T-helper 2 cell treated with Interferon-gamma antibody and Interleukin-4, amounts not matched to agents 100 ng/mL and 5 ng/mL, for 36 hours (primary cell): ENCODE results near the gene ITPR3. TPM values are rescaled to one million over a fixed set of nuclear protein-coding genes. Genes with fewer than 3 reads are reported as not detected.

Experiments used
- intact Hi-C: fragments of 100-400 bp; cut with micrococcal nuclease; formaldehyde crosslinking; loops from one replicate; pipeline ENCODE4 v1.15.1; 2023
- total RNA-seq: library from RNA; stranded (reverse); gene quantifications from 2 replicates; pipeline ENCODE4 v1.2.3, GENCODE V29; 2022

ITPR3 gene
- total RNA-seq, 1 donor from 2014 or later: 48.9 TPM

DNA sequence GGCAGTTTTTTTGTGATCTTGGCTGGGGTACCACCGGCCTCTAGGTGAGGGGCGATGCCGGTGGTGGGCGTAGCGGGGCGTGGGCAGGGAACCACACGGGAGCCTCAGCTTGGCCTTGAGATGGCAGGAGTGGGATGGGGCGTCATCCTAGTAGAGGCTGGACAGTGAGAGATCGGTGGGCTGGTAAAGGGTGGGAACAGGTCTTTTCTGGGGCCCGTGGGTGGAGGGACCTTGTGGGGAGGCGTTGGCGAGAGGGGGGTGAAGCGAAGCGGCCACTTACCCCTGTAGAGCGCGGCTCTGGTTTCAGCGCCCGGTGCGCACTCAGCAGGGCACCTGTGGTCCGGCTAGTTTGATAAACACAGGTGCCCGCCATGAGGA lies 12.0 kb downstream of the ITPR3 start:
- intact Hi-C loops: loop anchor here (1.0 to 2.0 kb wide), 2 partner anchors 12 to 48 kb away; partner anchors contain the start of gene ITPR3

GRCh38 chr6:33633462-33634158 lies 12.5 kb downstream of the ITPR3 start:
- intact Hi-C loops: loop anchor here (1.0 to 2.0 kb wide), 2 partner anchors 12 to 49 kb away; partner anchors contain the start of gene ITPR3

GRCh38 chr6:33634161-33634727 lies 13.1 kb downstream of the ITPR3 start:
- intact Hi-C loops: no loop called here

DNA sequence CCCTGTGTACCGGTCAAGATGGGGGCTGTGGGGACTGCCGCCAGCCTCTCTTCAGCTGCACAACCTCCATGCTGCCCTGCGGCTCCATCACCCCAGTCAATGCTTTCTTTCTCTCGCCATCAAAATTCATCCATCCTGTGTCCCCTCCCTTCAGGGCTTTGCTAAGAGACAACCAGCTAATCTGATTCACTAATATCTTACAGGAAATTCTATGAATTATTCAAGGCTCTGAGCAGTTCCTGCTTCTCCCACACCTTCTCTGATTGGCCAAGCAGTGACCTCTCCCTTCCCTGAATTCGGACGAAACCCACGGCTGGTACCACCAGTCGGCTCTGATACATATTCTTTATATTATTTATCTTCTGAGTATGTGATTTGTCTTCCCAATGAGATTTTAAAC lies 13.8 kb downstream of the ITPR3 start:
- intact Hi-C loops: no loop called here

DNA sequence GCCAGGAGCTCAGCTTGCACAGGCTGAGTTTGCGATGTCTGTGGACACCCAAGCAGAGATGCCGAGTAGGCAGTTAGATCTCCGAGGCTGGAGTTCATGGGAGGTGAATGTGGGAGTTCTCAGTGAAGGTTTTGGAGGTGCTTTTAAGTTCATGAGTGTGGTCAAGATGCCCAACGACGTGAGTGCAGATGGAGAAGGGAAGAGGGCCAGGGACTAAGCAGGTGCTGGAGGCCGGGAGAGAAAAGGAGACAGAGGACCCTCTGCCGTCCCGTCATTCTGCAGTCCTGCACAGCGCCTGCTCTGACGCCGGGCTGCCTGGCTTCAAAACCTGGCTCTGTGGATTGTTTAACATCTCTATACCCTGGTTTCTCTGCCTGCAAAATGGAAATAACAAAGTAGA lies 15.5 kb downstream of the ITPR3 start:
- intact Hi-C loops: no loop called here

DNA sequence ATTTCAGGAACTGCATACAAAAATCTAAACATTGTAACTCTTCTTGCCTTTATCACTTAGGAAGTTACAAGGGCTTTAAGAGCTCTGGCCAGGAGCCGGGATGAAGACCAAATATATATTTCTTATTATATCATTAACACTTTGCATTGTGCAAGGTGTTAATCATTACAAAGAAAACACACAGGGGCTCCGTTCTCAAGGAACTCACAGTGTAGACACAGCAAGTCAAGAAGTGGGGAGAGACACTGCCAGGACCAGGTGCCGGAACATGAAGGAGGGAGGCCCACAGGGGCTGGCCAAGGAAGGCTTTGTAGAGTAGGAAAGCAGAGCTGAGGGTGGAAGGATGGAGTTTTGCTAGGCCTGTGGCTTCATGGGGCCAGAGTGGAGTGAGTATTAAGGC lies 17.4 kb downstream of the ITPR3 start:
- intact Hi-C loops: no loop called here

DNA sequence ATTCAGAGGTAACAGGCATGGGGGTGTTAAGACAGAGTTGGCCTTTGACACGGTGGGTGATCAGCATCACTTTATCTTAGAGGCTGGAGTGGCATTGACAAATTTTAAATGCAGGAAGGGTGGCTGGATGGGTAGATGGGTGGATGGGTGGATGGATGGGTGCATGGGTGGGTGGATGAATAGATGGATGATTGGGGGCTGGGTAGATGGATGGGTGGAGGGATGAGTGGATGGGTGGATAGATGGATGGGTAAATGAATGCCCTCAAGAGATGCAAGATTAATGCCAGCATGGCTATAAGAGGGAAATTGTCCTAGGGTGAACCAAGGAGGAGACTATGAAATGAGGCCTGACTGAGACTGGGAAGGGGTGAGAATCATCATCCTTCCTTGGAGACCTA lies 18.4 kb downstream of the ITPR3 start:
- intact Hi-C loops: no loop called here

- intact Hi-C loops: no loop called here
These were observed 19.2 kb downstream of the ITPR3 start for GRCh38 chr6:33640361-33640760.

GRCh38 chr6:33641144-33641543 lies 20.0 kb downstream of the ITPR3 start:
- intact Hi-C loops: no loop called here

DNA sequence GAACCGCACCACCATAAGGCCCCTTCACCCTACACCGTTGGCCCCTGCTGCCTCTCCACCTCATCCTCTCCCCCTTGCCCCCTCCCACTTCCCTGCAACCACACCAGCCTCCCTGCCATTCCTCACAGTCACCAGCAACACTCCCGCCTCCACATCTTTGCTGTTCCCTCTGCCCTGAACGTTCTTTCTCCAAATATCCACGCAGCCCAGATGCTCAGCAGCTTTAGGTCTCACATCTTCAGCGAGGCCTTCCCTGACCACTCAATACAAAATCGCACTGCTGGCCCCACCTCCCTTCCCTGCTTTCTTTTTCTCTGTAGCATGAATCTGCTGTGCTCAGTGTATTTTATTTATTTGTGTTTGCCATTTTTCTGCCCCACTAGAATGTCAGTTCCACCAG lies 20.5 kb downstream of the ITPR3 start:
- intact Hi-C loops: no loop called here

- intact Hi-C loops: no loop called here
These were observed 21.8 kb downstream of the ITPR3 start for GRCh38 chr6:33642897-33643296.

DNA sequence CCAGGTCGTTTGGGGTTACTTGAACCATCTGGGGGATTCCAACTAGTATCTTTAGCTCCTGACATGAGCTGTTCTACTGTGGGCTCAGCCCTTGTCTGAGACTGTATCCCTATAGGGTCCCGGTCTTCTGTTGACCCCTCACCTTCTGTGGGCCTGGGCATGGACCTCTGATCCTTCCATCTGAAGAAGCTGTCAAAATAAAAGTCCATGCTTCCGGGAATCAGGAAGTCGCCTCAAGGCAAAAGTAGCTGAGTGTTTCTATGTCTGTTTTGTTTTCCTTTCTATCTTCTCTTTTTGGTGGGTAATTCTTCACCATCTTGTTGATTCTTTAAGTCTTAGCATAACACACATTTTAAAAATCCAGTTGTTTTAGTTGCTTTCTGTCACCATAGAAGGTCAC lies 30.3 kb downstream of the ITPR3 start:
- intact Hi-C loops: no loop called here

- intact Hi-C loops: no loop called here
These were observed 30.9 kb downstream of the ITPR3 start for GRCh38 chr6:33652002-33652401.

DNA sequence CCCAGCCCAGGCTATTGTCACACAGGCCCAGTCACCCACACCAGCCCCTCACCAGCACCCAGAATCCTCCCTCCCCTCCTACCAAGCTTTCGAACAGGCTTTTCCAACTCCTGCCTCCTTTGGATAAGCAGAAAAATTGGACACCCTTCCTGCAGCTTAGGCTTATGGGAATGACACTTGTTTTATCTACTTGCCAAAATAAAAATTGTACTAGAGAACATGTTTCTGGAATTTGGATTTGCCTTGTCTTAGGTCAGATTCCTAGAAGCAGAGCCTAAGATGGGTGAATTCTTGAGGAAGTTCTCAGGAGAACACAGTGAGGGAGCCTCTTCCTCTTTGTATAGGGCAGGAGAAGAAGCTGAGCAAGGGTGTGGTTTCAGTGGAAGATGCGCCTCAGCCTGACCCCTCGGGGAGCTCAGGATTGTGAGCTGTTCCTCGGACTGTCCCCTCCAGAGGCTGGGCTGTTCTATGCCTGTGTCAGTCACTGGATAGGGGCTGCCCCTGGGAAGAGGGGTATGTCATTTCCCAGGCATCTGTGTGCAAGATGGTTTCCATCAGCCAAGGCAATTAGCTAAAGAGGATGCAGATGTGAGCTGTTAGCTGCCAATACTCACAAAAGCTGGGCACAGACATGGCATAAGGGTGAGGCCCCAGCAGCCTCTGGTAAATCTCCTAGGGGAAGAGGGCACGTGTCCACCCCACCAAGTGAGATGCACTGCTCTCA lies 33.9 kb downstream of the ITPR3 start:
- intact Hi-C loops: no loop called here

GRCh38 chr6:33656844-33657243 lies 35.7 kb downstream of the ITPR3 start:
- intact Hi-C loops: no loop called here

- intact Hi-C loops: no loop called here
These were observed 38.0 kb downstream of the ITPR3 start for GRCh38 chr6:33658982-33659689.

GRCh38 chr6:33659986-33660385 lies 38.9 kb downstream of the ITPR3 start:
- intact Hi-C loops: no loop called here

GRCh38 chr6:33661106-33661838 lies 40.1 kb downstream of the ITPR3 start:
- intact Hi-C loops: no loop called here

DNA sequence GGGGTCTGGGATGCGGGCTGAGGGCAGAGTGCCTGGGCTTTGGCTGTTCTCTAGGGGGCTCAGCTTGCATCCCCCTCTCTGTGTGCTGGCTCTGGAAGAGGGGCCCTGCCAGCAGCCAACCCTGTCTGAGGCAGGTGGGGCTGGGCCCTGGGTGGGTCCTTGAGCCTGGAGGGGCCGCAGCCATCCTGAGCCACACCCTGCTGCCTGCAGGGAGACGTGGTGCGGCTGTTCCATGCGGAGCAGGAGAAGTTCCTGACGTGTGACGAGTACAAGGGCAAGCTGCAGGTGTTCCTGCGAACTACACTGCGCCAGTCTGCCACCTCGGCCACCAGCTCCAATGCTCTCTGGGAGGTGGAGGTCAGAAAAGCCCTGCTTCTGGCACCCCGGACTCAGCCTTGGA lies 41.2 kb downstream of the ITPR3 start:
- intact Hi-C loops: no loop called here

DNA sequence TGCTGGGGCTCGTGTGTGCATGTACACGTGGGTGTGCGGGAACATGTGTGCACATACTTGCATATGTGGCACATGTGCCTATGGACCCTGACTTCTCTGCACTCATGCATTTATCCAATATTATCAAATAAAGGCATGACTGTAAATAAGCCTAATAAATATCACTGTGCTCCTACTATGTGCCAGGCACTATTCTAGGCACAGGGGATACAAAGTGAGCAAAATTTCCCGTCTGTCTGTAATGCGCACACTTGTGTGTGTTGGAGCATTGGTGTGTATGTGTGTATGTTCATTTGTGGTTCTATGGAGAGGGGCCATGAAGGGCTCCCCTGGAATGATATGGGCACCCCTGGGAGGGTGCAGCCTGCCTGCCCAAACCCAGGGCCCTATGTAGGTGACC lies 41.9 kb downstream of the ITPR3 start:
- intact Hi-C loops: no loop called here

DNA sequence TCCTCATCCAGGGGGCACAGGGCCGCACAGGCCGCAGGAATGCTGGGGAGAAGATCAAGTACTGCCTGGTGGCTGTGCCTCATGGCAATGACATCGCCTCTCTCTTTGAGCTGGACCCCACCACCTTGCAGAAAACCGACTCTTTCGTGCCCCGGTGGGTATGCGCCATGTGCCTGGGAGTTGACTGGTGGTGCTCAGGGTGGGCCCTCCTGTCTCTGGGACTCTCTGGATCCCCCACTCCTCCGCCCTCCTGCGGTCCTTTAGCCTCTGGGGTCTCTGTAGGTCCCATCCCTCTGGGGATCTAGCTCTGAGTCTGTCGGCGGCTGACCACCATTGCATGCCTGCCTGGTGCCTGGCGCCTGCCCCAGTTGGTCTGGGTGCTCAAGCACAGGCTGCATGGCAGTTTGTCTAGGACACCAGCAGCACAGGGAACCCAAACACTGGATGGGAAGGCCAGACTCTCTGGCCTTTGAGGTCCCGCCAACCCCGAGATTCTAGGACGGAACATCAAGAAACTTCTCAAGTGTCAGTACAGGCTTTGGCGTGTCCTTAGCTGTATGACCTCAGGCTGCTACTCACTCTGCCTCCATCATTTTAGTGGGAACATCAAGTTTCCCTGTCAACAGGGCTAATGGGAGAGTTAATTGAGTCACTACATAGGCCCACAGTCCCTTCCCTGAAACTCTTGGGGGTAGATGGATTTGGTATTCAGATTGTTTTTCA lies 42.8 kb downstream of the ITPR3 start:
- intact Hi-C loops: no loop called here
